MM.1S (cell line): ENCODE results near the gene MINK1.

ENCODE experiments used
- DNase-seq: peaks from one replicate; pipeline ENCODE4 v3.0.0-alpha.2; 2015
- H2AFZ ChIP-seq: fragments of 300-600 bp; sonication (generic); 2 replicates; pipeline ENCODE4 v1.6.0; 2016; ENCODE audit warnings: antibody characterized with exemption, low read length
- H3F3A ChIP-seq: fragments of 300-600 bp; sonication (generic); 2 replicates; pipeline ENCODE4 v1.6.1; 2016; ENCODE audit warnings: mild to moderate bottlenecking, antibody characterized with exemption, low read length, moderate library complexity, mixed read lengths; ENCODE audit not compliant: insufficient read depth
- H3K27ac ChIP-seq: fragments of 300-600 bp; sonication (generic); 2 replicates; pipeline ENCODE4 v1.5.1; 2016; ENCODE audit warnings: mild to moderate bottlenecking, low read length
- H3K27me3 ChIP-seq: fragments of 300-600 bp; sonication (generic); replicated peaks from 2 replicates; pipeline ENCODE4 v1.6.0; 2016; ENCODE audit warnings: low read length; ENCODE audit not compliant: insufficient read depth
- H3K36me3 ChIP-seq: fragments of 300-600 bp; sonication (generic); replicated peaks from 2 replicates; pipeline ENCODE4 v1.6.1; 2016; ENCODE audit warnings: mild to moderate bottlenecking, low read length, mixed read lengths; ENCODE audit not compliant: insufficient read depth
- H3K4me1 ChIP-seq: fragments of 300-600 bp; sonication (generic); 2 replicates; pipeline ENCODE4 v1.6.1; 2016; ENCODE audit warnings: low read length, mixed read lengths
- H3K4me2 ChIP-seq: fragments of 300-600 bp; sonication (generic); 2 replicates; pipeline ENCODE4 v1.6.0; 2016; ENCODE audit warnings: low read depth, low read length
- H3K4me3 ChIP-seq: fragments of 300-600 bp; sonication (generic); 2 replicates; pipeline ENCODE4 v1.5.1; 2016; ENCODE audit warnings: low read length, mixed read lengths
- H3K79me2 ChIP-seq: fragments of 300-600 bp; sonication (generic); 2 replicates; pipeline ENCODE4 v1.6.1; 2016; ENCODE audit warnings: mixed run types, low read length, mixed read lengths
- H3K9ac ChIP-seq: fragments of 300-600 bp; sonication (generic); 2 replicates; pipeline ENCODE4 v1.6.1; 2016; ENCODE audit warnings: low read length, mixed read lengths
- H3K9me2 ChIP-seq: fragments of 300-600 bp; sonication (generic); replicated peaks from 2 replicates; pipeline ENCODE4 v1.6.1; 2016; ENCODE audit warnings: mild to moderate bottlenecking, low read length, mixed read lengths; ENCODE audit not compliant: insufficient read depth
- H3K9me3 ChIP-seq: fragments of 300-600 bp; sonication (generic); replicated peaks from 2 replicates; pipeline ENCODE4 v1.6.1; 2016; ENCODE audit warnings: mild to moderate bottlenecking, low read length, mixed read lengths; ENCODE audit not compliant: insufficient read depth
- H4K20me1 ChIP-seq: fragments of 300-600 bp; sonication (generic); 2 replicates; pipeline ENCODE4 v1.6.1; 2016; ENCODE audit warnings: mild to moderate bottlenecking, low read length, moderate library complexity, mixed read lengths; ENCODE audit not compliant: insufficient read depth
- CTCF ChIP-seq: fragments of 300-600 bp; sonication (generic); IDR thresholded peaks from 2 replicates; pipeline ENCODE4 v1.5.1; 2016; ENCODE audit warnings: antibody characterized with exemption, low read length, mixed read lengths
- EZH2 ChIP-seq: fragments of 300-600 bp; sonication (generic); optimal IDR thresholded peaks from 2 replicates; pipeline ENCODE3; 2017; ENCODE audit warnings: low read depth, mild to moderate bottlenecking, antibody characterized with exemption, low read length, mixed read lengths
- EZH2phosphoT487 ChIP-seq: fragments of 300-600 bp; sonication (generic); IDR thresholded peaks from 2 replicates; pipeline ENCODE4 v1.6.1; 2018; ENCODE audit warnings: antibody characterized with exemption, low read length

Gene MINK1

GRCh38 chr17:4858882-4859260 is 25.7 kb downstream of the MINK1 start:
- Histone ChIP-seq H3K27ac (no peak overlapping the region), H3K4me1 (no peaks in the 10 kb centered on the region), H3K4me2 (no peak overlapping the region), H4K20me1 (no peaks in the 10 kb centered on the region), H3K79me2 (peaks cover 18% of the 10 kb centered on the region), H3K9me2 (no peaks in the 10 kb centered on the region), H3F3A (no peaks in the 10 kb centered on the region), H3K36me3 (no peaks in the 10 kb centered on the region), H3K27me3 (no peaks in the 10 kb centered on the region), H3K4me3 (no peak overlapping the region), H3K9me3 (no peaks in the 10 kb centered on the region), H2AFZ (no peak overlapping the region), H3K9ac (no peak overlapping the region)
- DNase-seq, result no peak
- TF ChIP-seq EZH2, result no peak
- no peak for TF ChIP-seq CTCF
- TF ChIP-seq EZH2phosphoT487, result no peak

- no peak overlapping the region for H3K4me3 ChIP-seq
- H3K79me2 ChIP-seq, result peaks cover 18% of the 10 kb centered on the region
- H3K9me3 ChIP-seq, result no peaks in the 10 kb centered on the region
- no peaks in the 10 kb centered on the region for H3K36me3 ChIP-seq
- no peaks in the 10 kb centered on the region for H3K9me2 ChIP-seq
- H3K4me1 ChIP-seq, result no peaks in the 10 kb centered on the region
- H3K4me2 ChIP-seq, result no peak overlapping the region
- H3F3A ChIP-seq, result no peaks in the 10 kb centered on the region
- no peak for DNase-seq
- TF ChIP-seq CTCF, result no peak
- TF ChIP-seq EZH2phosphoT487, result no peak
- no peak for TF ChIP-seq EZH2
- H3K27ac ChIP-seq, result no peak overlapping the region
- no peaks in the 10 kb centered on the region for H4K20me1 ChIP-seq
- no peak overlapping the region for H3K9ac ChIP-seq
- no peak overlapping the region for H2AFZ ChIP-seq
- H3K27me3 ChIP-seq, result no peaks in the 10 kb centered on the region
These were observed 26.9 kb downstream of the MINK1 start for GRCh38 chr17:4859816-4860625.

- Histone ChIP-seq H3K79me2 (peaks cover 18% of the 10 kb centered on the region), H3K4me1 (no peaks in the 10 kb centered on the region), H4K20me1 (no peaks in the 10 kb centered on the region), H3F3A (no peaks in the 10 kb centered on the region), H2AFZ (no peak overlapping the region), H3K4me3 (no peak overlapping the region), H3K4me2 (no peak overlapping the region), H3K9me2 (no peaks in the 10 kb centered on the region), H3K9me3 (no peaks in the 10 kb centered on the region), H3K27me3 (no peaks in the 10 kb centered on the region), H3K27ac (no peak overlapping the region), H3K36me3 (no peaks in the 10 kb centered on the region), H3K9ac (no peak overlapping the region)
- DNase-seq, result no peak
- TF ChIP-seq EZH2phosphoT487 (no peak), EZH2 (no peak), CTCF (no peak)
These were observed 27.5 kb downstream of the MINK1 start for GRCh38 chr17:4860651-4861050.
